Stimulated activated naive CD4-positive, alpha-beta T cell treated with Interleukin-2 at 50 U/mL for 16 hours (primary cell): Measurements from ENCODE around the gene PCNX2.

ENCODE experiments used
- DNase-seq: peaks from one replicate; lab custom pipeline; 2025; lab: John Stamatoyannopoulos, UW

The PCNX2 gene

GRCh38 chr1:233315718-233316301 lies 20.3 kb upstream of the PCNX2 start:
- no peak for DNase-seq

GRCh38 chr1:233313434-233314155 lies 18.1 kb upstream of the PCNX2 start:
- no peak for DNase-seq

- DNase-seq, result no peak
Measured at GRCh38 chr1:233304489-233305102, 9.1 kb upstream of the PCNX2 start.

- no peak for DNase-seq
Measured at GRCh38 chr1:233300326-233300725, 4.8 kb upstream of the PCNX2 start.

GRCh38 chr1:233299450-233299849 lies 3.9 kb upstream of the PCNX2 start:
- DNase-seq, result no peak

- DNase-seq, result no peak
Measured at GRCh38 chr1:233295975-233296322, 424 bp upstream of the PCNX2 start.

- DNase-seq, result peak; percentile 31
Measured at GRCh38 chr1:233294913-233295236, 650 bp downstream of the PCNX2 start.

- DNase-seq, result no peak
Measured at GRCh38 chr1:233293556-233294446, 1.7 kb downstream of the PCNX2 start.

GRCh38 chr1:233290396-233291034 lies 5.0 kb downstream of the PCNX2 start:
- DNase-seq, result no peak

GRCh38 chr1:233289676-233290075 lies 5.8 kb downstream of the PCNX2 start:
- no peak for DNase-seq

GRCh38 chr1:233282582-233282886 lies 13.0 kb downstream of the PCNX2 start:
- DNase-seq, result no peak

GRCh38 chr1:233281711-233282581 lies 13.6 kb downstream of the PCNX2 start:
- peak; percentile 9 for DNase-seq

- no peak for DNase-seq
Measured at GRCh38 chr1:233279971-233280370, 15.6 kb downstream of the PCNX2 start.

- no peak for DNase-seq
Measured at GRCh38 chr1:233278631-233279030, 16.9 kb downstream of the PCNX2 start.

GRCh38 chr1:233277637-233278606 lies 17.6 kb downstream of the PCNX2 start:
- DNase-seq, result no peak

- DNase-seq, result no peak
Measured at GRCh38 chr1:233269656-233270055, 25.9 kb downstream of the PCNX2 start.

GRCh38 chr1:233268389-233269022 lies 27.0 kb downstream of the PCNX2 start:
- no peak for DNase-seq

- no peak for DNase-seq
Measured at GRCh38 chr1:233261695-233262094, 33.8 kb downstream of the PCNX2 start.

- DNase-seq, result no peak
Measured at GRCh38 chr1:233261206-233261605, 34.3 kb downstream of the PCNX2 start.

- no peak for DNase-seq
Measured at GRCh38 chr1:233257786-233258185, 37.7 kb downstream of the PCNX2 start.
